RPMI7951 (cell line): ENCODE data around the gene MORC2. TPM values are rescaled to one million over a fixed set of nuclear protein-coding genes. Genes with fewer than 3 reads are reported as not detected.

Experiments
- total RNA-seq: library from RNA; depleted of rRNA; stranded (reverse); fragments of >200 nt; shearing (Covaris generic); gene quantifications from 2 replicates; pipeline ENCODE4 v1.2.3, GENCODE V29; 2014; rRNA removed

MORC2 gene
- total RNA-seq, 1 experiment from 2014 or later, result 8.8 TPM

Other genes starting within 250 kb of the MORC2 start
- 26.7 and 41.8 TPM in 2 replicates for gene TUG1, start 491 bp upstream of the MORC2 start, total RNA-seq
- 53.9 and 72.3 TPM in 2 replicates for gene SMTN, start 112.5 kb upstream of the MORC2 start, total RNA-seq
- 26.2 and 28.1 TPM in 2 replicates for gene SELENOM, start 138.8 kb upstream of the MORC2 start, total RNA-seq
- 0.12 and 0.29 TPM in 2 replicates for gene INPP5J, start 154.2 kb upstream of the MORC2 start, total RNA-seq
- 0.12 TPM in 1 of 2 replicates, not detected in the other for gene PLA2G3, start 171.7 kb upstream of the MORC2 start, total RNA-seq
- gene RNF185, start 191.4 kb upstream of the MORC2 start, total RNA-seq, result 17.3 and 19.6 TPM in 2 replicates
- 8.7 TPM in 2 replicates for gene LIMK2, start 243.5 kb upstream of the MORC2 start, total RNA-seq